HCEC 1CT (cell line): Measurements from ENCODE around the gene GASK1A.
A peak's percentile ranks its signal among the peaks of the same experiment; 100 is the strongest.

Experiments used
- DNase-seq: peaks from one replicate; pipeline ENCODE4 v3.0.0-alpha.2; 2017

GASK1A gene

DNA sequence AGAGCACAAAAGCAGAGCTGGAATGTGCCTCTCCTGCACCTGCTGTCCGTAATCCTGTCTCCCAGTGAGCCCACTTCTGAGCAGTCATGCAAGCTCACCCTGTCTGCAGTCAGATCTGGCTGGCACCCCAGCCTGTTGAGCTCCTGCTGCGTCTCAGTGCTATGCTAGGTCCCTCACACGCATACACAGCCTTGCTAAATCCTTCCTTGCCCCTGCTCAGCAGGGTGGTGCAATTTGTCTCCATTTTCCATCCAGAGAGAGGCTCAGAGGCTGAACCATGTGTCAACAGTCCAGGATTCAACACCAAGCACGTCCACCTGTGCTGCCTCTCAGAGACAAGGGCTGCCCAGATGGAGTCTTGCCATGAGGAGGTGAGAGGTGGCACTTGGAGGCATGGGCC, 115.7 kb downstream of the GASK1A start:
- no peak for DNase-seq

DNA sequence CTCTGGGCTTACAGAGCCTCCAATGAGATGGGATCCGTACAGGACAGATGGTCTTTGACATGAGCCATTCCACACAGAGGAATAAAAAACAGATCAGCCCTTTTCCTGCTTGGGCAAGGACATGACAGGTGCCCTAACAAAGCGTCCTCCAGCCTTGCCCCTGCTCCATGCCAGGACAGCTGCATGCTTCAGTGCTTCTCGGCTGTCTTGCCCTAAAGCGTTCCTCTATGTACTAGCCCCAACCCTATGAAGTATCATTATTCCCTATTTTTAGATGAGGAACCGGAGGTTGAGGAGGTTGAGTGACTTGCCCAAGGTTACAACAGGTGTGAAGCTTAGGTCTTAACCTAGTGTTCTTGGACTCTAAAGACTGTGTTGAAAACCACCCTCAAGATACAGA, 116.3 kb downstream of the GASK1A start:
- DNase-seq, result no peak

DNA sequence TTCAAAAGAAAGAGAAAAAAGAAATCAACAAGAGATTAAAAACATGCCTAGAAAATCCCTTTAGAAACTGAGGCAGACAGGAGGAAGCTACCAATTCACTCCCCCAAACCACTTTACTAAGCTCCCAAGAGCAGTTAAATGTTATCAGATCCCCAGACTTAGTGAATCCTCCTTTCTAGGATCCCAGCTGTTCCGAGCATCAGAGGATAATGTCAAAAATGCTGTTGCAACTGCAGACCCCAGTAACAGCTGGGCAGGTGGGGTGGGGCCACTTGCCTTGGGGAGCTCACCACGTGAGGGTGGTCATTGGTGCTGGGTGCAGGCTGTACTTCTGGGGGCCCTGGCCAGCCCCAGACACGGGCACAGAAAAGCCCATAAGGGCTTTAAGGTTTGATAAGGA, 117.7 kb downstream of the GASK1A start:
- DNase-seq, result no peak

DNA sequence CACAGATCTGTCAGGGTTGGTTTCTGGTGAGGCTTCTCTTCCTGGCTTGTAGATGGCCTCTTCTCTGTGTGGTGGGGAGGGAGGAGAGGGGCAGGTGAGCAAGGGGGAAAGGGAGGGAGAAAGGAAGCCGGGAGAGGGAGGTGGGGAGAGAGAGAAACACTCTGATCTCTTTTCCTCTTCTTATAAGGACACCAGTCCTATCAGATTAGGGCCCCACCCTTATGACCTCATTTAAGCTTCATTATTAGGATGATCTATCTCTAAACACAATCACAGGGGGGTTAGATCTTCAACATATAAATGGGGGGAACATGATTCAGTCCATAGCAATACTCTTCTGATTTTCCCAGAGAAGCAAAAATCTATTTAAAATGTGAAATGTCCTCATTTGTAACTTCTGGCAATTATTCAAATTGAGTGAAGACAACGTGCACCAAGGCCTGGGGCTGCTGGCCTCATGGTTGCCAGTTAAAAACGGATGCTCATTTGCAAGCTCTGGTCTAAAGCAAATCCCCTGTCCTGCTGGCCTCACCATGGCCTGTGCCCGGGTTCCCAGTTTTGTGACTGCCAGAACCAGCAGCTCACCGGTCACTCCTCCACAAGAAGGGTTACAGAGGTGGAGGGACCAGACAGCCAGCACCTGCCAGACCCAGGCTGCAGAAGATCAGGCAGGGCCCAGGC, 118.4 kb downstream of the GASK1A start:
- no peak for DNase-seq

DNA sequence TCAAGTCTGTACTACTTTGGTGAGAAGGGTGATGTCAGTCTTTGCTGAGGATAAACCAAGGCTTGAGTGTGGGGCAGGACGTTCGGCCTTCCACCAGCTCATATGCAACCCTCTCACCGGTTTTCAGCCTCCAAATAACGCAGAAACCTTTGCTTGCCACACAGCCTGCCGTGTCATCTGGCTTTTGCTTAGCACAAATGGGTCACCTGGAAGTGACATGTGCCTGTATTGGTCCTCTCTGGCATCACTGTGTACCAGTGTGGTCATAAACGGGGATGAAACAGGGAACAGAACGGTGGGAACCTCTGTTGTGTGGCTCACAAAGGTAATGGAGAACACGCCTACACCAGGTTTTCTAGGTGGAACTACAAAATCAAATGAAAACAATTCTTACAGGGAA, 119.7 kb downstream of the GASK1A start:
- DNase-seq, result no peak

DNA sequence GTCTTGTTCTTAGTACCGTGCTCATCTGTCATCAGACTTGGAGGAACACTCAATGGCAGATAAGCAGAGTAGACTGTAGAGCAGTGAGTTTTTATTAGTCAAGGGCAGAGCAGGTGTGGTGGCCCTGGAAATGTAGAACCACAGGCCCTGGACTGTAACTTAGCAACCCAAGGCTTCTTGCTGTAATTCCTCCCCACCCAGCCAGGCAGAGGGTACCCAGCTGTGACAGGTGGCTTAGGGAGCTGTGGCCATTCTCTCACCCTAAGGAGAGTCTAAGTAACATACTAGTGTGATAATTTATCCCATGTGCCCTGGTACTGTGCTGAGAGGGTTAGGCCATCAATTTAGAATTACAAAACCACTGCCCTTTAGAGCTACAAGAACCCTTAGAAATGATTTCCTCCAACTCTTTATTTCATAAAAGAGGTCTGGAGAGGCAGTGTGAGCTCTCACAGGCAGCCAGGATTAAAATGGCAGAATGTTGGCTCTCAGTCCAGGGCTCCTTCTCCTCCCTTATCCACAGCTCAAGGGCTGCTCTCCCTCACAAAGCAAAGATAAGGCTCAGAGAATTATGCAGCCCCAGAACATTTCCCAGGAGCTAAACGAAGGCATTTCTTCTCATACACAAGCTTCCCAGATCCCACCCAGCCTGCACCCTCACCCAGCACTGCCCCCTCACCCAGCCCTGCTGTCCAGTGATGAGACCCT, 123.8 kb downstream of the GASK1A start:
- no peak for DNase-seq

DNA sequence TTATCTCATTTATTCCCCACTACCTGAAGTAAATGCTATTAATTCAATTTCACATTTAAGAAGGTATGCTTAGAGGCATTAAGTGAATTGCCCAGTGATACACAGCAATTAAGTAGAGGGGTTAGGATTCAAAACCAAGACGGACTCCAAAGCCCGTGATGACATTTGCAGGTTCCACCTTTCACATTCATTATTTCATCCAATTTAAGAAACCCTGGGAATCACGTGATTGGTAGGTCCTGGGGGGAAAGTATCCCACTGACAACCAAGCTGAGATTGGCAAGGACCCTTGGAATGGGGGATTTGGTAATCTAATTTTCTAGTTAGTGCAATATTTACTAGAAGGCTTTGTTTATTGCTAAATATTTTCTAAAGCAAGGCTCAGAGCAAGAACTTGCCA, 124.9 kb downstream of the GASK1A start:
- DNase-seq, result no peak

DNA sequence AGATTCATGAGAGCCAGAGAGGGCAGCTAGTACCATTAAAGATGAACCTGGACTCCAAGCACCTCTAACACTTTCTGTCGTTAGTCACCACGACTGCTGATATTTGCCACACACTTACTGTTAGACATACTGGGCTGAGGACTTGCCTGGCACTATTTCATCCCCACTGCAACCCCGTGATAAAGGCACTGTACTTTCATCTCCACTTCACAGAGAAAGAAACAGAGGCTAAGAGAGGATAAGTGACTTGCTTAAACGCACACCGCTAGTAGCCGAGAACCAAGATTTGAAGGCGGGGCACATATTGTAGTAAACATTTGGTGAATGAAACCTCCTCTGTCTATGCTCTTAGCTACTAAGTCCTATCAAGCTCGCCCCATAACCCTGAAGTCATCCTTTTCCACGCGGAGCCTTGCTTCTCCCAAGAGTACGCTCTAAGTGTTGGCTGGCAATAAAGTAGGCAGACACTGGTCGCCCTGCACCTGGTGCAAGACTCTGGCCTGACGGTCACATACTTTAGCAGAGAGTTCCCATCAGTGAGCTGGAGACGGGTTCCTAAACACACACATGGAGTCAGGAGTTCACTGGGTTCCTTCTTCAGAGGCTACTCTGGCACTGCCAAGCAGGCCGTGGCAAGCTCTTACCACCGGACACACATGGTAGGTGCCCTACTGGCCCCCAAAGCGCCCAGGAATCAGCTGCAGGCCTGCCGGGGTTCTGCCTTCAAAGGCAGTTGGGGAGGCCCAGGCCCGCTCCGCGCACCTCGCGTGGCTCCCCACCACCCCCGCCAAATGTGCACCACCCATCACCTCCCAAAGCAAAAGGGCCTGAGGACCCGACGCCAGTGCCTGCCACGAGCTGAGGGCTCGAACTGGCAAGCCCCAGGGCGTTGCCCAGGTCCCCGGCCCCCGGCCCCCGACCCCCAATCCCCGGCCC, 125.8 kb downstream of the GASK1A start:
- no peak for DNase-seq

DNA sequence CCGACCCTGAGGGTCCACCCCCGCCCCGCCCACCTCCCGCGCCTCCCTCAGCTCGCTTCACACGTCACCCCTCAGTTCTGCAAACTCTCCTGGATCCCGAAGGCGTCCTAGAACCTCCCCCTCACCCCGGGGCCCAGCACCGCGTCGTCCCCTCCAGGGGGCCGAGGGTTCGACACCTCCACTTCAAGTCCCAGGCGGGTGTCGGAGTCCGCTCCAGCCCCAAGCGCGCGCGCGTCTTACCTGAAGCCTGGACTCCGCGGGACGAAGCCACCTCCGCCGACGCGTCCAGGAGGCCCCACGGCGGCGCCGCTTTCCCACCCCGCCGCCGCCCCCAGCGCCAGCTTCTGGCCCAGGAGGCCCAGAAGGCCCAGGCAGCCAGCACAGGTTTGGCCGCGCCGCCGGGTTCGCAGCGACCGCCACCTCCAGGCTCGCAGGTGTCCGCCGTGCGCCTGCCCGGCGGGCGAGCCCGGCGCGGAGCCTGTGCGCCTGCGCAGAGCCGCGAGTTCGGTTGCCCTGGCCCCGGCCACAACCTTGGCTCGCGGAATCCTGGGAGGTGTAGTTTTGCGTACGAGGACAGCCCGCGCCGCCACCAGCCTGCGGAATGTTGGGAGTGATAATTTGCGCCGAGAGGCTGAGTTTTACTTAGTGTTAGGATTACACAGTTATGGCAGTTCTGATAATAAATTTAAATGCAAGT, 126.6 kb downstream of the GASK1A start, which contains the start of gene POMGNT2:
TSS of gene POMGNT2 (minus strand) at position 484 of the 697 bp plus-strand sequence. CDS start 24,648 bp downstream, outside the sequence.
- DNase-seq, result peak; percentile 86

DNA sequence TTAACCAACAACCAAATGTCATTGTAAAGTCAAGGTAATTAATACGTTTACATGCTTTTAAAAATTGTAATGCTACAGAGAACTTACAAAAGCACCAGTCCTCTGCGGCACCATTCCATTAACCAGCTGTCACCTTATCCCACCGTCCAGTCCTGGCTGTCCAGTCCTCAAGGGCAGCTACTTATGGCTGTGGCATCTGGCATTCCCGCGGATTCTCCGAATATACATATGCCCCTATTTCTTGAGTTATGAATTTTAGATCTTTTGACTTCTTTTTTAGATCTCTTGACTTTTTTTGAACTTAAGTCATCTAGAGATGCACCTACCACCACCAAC, 127.2 kb downstream of the GASK1A start:
- peak; percentile 2 for DNase-seq
